HEK293 (cell line): Measurements from ENCODE around the gene SHD.
A peak's percentile ranks its signal among the peaks of the same experiment; 100 is the strongest.

Experiments
- CTCF ChIA-PET: fragments of 350-600 bp; formaldehyde crosslinking; extraction: SDS; loops from one replicate; lab custom pipeline; 2021; ENCODE audit warnings: antibody characterized with exemption; lab: Yijun Ruan, JAX
- POLR2A ChIA-PET: fragments of 300-600 bp; formaldehyde crosslinking; extraction: SDS; loops from one replicate; lab custom pipeline; 2020; ENCODE audit warnings: antibody characterized with exemption, inconsistent platforms; lab: Yijun Ruan, JAX
- H3K27ac ChIP-seq: fragments of 200-500 bp; sonication (Bioruptor generic); 2 replicates; pipeline ENCODE4 v1.5.1; 2014; ENCODE audit warnings: low read depth, low read length, control low read depth, inconsistent platforms; ENCODE audit errors: extremely low read depth
- H3K36me3 ChIP-seq, 2 experiments: fragments of 200-500 bp in 1 of 2; sonication (Bioruptor generic) in 1 of 2; 1 replicate in 1 of 2; 2 replicates in 1 of 2; pipeline ENCODE4 v1.5.1; 2014 to 2017; ENCODE audit warnings: inconsistent platforms in 2 of 2, low read length in 2 of 2; ENCODE audit not compliant: control insufficient read depth in 2 of 2, insufficient read depth in 1 of 2
- H3K4me1 ChIP-seq: fragments of 200-500 bp; sonication (Bioruptor generic); 2 replicates; pipeline ENCODE4 v1.5.1; 2014; ENCODE audit warnings: mild to moderate bottlenecking, low read length, inconsistent platforms; ENCODE audit not compliant: control insufficient read depth, insufficient read depth
- H3K4me3 ChIP-seq: 2 replicates; pipeline ENCODE4 v1.5.1; 2011; ENCODE audit warnings: low read depth, mild to moderate bottlenecking, control low read depth, low read length, moderate library complexity
- H3K9me3 ChIP-seq: fragments of 200-500 bp; sonication (Bioruptor generic); 2 replicates; pipeline ENCODE4 v1.5.1; 2014; ENCODE audit warnings: low read depth, low read length, inconsistent platforms; ENCODE audit not compliant: control insufficient read depth, insufficient read depth
- ZFP3 ChIP-seq: fragments of 450-650 bp; formaldehyde crosslinking; IDR thresholded peaks from 2 replicates; pipeline ENCODE4 v1.5.1; 2016; ENCODE audit warnings: low read depth, missing biosample characterization, missing genetic modification characterization
- ZNF121 ChIP-seq: fragments of 450-650 bp; formaldehyde crosslinking; IDR thresholded peaks from 2 replicates; pipeline ENCODE4 v1.5.1; 2016; ENCODE audit warnings: missing biosample characterization, missing genetic modification characterization
- ZNF292 ChIP-seq: fragments of 450-650 bp; formaldehyde crosslinking; IDR thresholded peaks from 2 replicates; pipeline ENCODE4 v1.5.1; 2016; ENCODE audit warnings: low read depth, missing biosample characterization, missing genetic modification characterization, borderline replicate concordance
- ZNF311 ChIP-seq: fragments of 450-650 bp; formaldehyde crosslinking; IDR thresholded peaks from 2 replicates; pipeline ENCODE4 v1.5.1; 2017; ENCODE audit warnings: missing biosample characterization, missing genetic modification characterization, borderline replicate concordance
- ZNF350 ChIP-seq: fragments of 450-650 bp; formaldehyde crosslinking; IDR thresholded peaks from 2 replicates; pipeline ENCODE4 v1.5.0; 2017; ENCODE audit warnings: missing biosample characterization, mild to moderate bottlenecking, missing genetic modification characterization
- ZNF76 ChIP-seq: fragments of 450-650 bp; formaldehyde crosslinking; IDR thresholded peaks from 2 replicates; pipeline ENCODE4; 2016; ENCODE audit warnings: low read depth, missing biosample characterization, missing genetic modification characterization, borderline replicate concordance
- ZNF843 ChIP-seq: fragments of 450-650 bp; formaldehyde crosslinking; IDR thresholded peaks from 2 replicates; pipeline ENCODE4 v1.5.1; 2016; ENCODE audit warnings: missing biosample characterization, missing genetic modification characterization
- TF ChIP-seq, protein P1 (sequence below): fragments of 450-650 bp; formaldehyde crosslinking; IDR thresholded peaks from 2 replicates; pipeline ENCODE4 v1.5.1; 2016; ENCODE audit warnings: missing biosample characterization, missing genetic modification characterization, low read depth
- TF ChIP-seq, protein P2 (sequence below): fragments of 450-650 bp; formaldehyde crosslinking; conservative IDR thresholded peaks from 2 replicates; pipeline ENCODE4 v1.5.1; 2016; ENCODE audit warnings: low read depth, missing biosample characterization, missing genetic modification characterization
- TF ChIP-seq, protein P3 (sequence below): fragments of 450-650 bp; formaldehyde crosslinking; IDR thresholded peaks from 2 replicates; pipeline ENCODE4 v1.5.1; 2016; ENCODE audit warnings: missing biosample characterization, missing genetic modification characterization

SHD gene

DNA sequence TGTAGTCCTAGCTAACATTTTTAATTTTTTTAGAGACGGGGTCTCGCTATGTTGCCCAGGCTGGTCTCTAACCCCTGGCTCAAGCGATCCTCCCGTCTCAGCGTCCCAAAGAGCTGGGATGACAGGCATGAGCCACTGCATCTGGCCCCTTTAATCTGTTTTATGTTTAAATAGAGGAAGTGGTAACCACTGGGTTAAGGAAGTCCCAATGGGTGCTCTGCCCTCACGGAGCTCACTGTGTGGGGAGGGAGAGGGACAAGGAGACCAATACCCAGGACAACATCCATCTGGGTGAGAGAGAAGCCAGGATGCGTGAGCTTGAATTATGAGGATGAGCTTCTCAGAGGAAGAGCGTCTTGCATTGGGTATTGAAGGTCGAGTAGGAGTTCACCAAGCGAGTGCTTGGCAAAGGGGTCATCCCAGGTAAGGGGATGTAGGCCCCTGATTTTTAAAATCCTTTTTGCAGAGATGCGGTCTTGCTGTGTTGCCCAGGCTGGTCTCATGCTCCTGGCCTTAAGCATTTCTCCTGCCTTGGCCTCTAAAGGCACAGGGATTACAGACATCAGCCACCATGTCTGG, 18.4 kb upstream of the SHD start:
- CTCF ChIA-PET: interaction anchor here (0.6 to 1.0 kb wide), 3 partner anchors 27 to 265 kb away, joined by 3 to 6 read pairs (median 3); no protein-coding TSS in a partner anchor
- no peak overlapping the region for H3K4me3 ChIP-seq
- no peaks in the 10 kb centered on the region for H3K9me3 ChIP-seq
- POLR2A ChIA-PET: interaction anchor here (1.3 kb wide), 1 partner anchor 83 kb away, joined by 4 read pairs; the partner anchor contains the start of gene MPND
- H3K4me1 ChIP-seq: no peaks in the 10 kb centered on the region
- H3K27ac ChIP-seq: no peak overlapping the region
- TF ChIP-seq ZFP3 (tag by site-specific recombination): peak; percentile 88
- TF ChIP-seq, protein P1, sequence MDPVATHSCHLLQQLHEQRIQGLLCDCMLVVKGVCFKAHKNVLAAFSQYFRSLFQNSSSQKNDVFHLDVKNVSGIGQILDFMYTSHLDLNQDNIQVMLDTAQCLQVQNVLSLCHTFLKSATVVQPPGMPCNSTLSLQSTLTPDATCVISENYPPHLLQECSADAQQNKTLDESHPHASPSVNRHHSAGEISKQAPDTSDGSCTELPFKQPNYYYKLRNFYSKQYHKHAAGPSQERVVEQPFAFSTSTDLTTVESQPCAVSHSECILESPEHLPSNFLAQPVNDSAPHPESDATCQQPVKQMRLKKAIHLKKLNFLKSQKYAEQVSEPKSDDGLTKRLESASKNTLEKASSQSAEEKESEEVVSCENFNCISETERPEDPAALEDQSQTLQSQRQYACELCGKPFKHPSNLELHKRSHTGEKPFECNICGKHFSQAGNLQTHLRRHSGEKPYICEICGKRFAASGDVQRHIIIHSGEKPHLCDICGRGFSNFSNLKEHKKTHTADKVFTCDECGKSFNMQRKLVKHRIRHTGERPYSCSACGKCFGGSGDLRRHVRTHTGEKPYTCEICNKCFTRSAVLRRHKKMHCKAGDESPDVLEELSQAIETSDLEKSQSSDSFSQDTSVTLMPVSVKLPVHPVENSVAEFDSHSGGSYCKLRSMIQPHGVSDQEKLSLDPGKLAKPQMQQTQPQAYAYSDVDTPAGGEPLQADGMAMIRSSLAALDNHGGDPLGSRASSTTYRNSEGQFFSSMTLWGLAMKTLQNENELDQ (tag by site-specific recombination): no peak
- peaks cover 14 to 52% of the 10 kb centered on the region in 2 experiments; a peak in 2 of 3 replicates for H3K36me3 ChIP-seq

GRCh38 chr19:4264812-4265211, 14.3 kb upstream of the SHD start:
- TF ChIP-seq ZNF292: no peak
- no peak for TF ChIP-seq ZNF311
- TF ChIP-seq ZNF76: no peak
- TF ChIP-seq, protein P2, sequence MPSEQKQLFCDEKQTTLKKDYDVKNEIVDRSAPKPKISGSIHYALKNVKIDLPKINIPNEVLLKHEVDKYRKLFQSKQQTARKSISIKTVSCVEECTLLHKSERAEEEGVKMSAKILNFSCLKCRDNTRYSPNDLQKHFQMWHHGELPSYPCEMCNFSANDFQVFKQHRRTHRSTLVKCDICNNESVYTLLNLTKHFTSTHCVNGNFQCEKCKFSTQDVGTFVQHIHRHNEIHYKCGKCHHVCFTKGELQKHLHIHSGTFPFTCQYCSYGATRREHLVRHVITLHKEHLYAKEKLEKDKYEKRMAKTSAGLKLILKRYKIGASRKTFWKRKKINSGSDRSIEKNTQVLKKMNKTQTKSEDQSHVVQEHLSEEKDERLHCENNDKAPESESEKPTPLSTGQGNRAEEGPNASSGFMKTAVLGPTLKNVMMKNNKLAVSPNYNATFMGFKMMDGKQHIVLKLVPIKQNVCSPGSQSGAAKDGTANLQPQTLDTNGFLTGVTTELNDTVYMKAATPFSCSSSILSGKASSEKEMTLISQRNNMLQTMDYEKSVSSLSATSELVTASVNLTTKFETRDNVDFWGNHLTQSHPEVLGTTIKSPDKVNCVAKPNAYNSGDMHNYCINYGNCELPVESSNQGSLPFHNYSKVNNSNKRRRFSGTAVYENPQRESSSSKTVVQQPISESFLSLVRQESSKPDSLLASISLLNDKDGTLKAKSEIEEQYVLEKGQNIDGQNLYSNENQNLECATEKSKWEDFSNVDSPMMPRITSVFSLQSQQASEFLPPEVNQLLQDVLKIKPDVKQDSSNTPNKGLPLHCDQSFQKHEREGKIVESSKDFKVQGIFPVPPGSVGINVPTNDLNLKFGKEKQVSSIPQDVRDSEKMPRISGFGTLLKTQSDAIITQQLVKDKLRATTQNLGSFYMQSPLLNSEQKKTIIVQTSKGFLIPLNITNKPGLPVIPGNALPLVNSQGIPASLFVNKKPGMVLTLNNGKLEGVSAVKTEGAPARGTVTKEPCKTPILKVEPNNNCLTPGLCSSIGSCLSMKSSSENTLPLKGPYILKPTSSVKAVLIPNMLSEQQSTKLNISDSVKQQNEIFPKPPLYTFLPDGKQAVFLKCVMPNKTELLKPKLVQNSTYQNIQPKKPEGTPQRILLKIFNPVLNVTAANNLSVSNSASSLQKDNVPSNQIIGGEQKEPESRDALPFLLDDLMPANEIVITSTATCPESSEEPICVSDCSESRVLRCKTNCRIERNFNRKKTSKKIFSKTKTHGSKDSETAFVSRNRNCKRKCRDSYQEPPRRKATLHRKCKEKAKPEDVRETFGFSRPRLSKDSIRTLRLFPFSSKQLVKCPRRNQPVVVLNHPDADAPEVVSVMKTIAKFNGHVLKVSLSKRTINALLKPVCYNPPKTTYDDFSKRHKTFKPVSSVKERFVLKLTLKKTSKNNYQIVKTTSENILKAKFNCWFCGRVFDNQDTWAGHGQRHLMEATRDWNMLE (tag by site-specific recombination): no peak
- no peak for TF ChIP-seq ZNF843
- TF ChIP-seq, protein P3, sequence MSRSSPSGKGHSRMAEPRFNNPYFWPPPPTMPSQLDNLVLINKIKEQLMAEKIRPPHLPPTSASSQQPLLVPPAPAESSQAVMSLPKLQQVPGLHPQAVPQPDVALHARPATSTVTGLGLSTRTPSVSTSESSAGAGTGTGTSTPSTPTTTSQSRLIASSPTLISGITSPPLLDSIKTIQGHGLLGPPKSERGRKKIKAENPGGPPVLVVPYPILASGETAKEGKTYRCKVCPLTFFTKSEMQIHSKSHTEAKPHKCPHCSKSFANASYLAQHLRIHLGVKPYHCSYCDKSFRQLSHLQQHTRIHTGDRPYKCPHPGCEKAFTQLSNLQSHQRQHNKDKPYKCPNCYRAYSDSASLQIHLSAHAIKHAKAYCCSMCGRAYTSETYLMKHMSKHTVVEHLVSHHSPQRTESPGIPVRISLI: no peak
- Histone ChIP-seq H3K4me1 (no peaks in the 10 kb centered on the region), H3K36me3 (peaks cover 21 to 43% of the 10 kb centered on the region in 2 experiments; a peak in 2 of 3 replicates), H3K9me3 (no peaks in the 10 kb centered on the region), H3K27ac (no peak overlapping the region), H3K4me3 (no peak overlapping the region)
- POLR2A ChIA-PET: interaction anchor here (0.6 kb wide), 1 partner anchor 88 kb away, joined by 4 read pairs; no protein-coding TSS in a partner anchor
- CTCF ChIA-PET: interaction anchor here (0.6 to 3.5 kb wide), 7 partner anchors 9 to 539 kb away, joined by 3 to 19 read pairs (median 3); no protein-coding TSS in a partner anchor

GRCh38 chr19:4266253-4267000, 12.6 kb upstream of the SHD start:
- Histone ChIP-seq H3K27ac (no peak overlapping the region), H3K4me3 (no peak overlapping the region), H3K36me3 (peaks cover 21 to 35% of the 10 kb centered on the region in 2 experiments; a peak in 2 of 3 replicates), H3K9me3 (no peaks in the 10 kb centered on the region), H3K4me1 (no peaks in the 10 kb centered on the region)
- ChIA-PET CTCF (interaction anchor here (0.6 to 4.3 kb wide), 55 partner anchors 8 to 1226 kb away, joined by 3 to 92 read pairs (median 4); partner anchors contain the start of genes CHAF1A, MPND, PLIN5 and SH3GL1), POLR2A (interaction anchor here (0.9 to 1.2 kb wide), 8 partner anchors 38 to 136 kb away, joined by 3 to 13 read pairs (median 4); partner anchors contain the start of genes CHAF1A, FSD1, MPND and SH3GL1)
- TF ChIP-seq ZNF121 (tag by site-specific recombination): peak; percentile 58
- no peak for TF ChIP-seq ZNF350 (tag by site-specific recombination)
- TF ChIP-seq ZFP3 (tag by site-specific recombination): peak; percentile 96
